Stimulated activated CD8-positive, alpha-beta memory T cell treated with anti-CD3 and anti-CD28 coated beads, Interleukin-2, amount 100 ng/mL, for 48 hours (primary cell): ENCODE results near the gene RADIL.

Source experiments
- DNase-seq, 2 donors: peaks; one replicate each; pipeline ENCODE4 v3.0.0-alpha.2; 2020; ENCODE audit warnings: low read depth in 2 of 2

Gene RADIL

DNA sequence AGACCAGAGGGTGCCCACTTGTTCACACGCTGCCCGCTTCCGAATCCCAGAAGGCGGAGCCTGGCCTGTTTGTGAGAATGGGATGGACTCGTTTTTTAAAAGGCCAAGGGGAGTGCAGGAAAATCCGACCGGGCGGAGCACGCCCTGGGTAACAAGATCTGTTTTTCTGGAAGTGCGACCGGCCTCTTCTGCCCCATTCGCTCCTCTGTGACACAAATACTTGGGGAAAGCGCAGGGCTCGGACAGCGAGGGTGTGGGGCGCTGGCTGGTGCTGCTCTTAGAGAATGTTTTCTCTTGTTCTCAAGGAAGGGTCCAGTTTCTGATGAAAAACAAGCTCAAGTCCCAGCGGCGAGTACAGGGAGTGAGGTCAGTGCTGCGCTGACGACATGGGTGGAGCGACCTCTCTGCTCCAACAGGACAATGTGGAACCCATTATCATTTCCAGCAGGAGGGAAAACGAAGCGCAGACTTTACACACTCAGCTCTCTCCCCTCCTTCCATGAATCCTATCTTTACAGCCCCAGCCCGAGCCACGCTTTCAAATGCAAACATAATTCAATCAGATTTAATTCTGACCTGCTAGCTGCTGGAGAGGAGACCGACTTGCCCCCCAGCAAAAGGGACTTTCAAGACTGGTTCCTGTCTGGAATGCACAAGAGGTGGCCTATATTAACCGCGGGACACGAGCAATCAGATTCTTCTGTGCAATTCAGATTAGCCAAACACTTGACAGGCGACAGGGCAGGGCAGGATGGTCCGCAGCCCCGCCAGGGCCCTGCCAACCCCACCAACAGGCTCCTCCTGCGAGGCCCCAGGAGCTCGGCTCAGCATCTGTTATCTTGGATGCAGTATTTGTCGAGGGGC, 1.1 kb downstream of the RADIL start:
- no peak for DNase-seq

DNA sequence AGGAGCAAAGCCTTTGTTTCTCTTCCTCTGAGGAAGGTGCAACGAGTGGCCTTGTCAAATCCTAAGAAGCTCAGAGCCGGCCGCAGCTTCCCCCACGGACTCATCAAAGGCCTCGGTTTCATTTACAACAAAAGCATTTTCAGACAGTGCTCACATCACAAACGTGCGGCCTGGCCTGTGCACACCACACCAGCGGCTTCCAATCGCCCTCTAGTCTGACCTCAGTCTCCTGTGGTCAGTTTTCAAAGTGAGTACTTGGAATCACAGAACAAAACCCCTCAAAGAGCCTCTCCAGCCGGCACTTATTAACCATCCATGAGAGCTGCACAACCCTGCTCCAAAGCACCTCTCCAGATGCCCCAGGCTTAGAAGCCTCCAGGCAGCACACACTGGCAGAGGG, 3.3 kb downstream of the RADIL start:
- DNase-seq: no peak

DNA sequence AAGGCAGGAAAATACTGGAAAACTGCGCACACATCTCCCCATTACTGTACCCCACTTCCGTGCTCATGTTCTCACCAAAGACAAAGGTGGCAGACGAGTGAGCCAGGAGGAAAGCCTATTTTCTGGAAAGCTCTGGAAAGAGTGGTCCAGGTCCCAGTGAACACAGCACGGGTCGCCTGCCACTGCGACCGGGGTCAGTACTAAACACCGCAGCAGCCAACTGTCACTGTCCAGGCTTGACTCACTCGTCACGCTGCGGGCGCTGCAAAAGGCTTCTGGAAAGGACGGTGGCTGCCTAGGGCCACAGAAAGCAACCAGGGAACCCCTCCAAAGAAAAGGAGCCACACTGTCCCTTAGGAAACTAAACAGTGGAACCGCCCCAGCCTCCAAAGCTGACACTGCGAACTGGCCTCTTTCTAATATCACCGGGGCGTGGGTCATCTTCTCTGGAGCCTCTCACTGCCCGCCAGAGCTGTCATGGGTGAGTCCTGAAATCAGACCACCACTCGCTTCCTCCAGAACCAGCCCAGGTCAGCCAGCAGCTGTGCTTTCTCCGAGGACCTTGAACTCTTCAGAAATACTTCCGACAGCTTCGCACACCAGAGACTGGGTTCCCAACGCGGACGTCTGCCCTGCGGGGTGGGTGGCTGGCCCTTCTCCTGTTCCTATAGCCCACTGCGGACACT, 4.0 kb downstream of the RADIL start:
- DNase-seq: no peak

DNA sequence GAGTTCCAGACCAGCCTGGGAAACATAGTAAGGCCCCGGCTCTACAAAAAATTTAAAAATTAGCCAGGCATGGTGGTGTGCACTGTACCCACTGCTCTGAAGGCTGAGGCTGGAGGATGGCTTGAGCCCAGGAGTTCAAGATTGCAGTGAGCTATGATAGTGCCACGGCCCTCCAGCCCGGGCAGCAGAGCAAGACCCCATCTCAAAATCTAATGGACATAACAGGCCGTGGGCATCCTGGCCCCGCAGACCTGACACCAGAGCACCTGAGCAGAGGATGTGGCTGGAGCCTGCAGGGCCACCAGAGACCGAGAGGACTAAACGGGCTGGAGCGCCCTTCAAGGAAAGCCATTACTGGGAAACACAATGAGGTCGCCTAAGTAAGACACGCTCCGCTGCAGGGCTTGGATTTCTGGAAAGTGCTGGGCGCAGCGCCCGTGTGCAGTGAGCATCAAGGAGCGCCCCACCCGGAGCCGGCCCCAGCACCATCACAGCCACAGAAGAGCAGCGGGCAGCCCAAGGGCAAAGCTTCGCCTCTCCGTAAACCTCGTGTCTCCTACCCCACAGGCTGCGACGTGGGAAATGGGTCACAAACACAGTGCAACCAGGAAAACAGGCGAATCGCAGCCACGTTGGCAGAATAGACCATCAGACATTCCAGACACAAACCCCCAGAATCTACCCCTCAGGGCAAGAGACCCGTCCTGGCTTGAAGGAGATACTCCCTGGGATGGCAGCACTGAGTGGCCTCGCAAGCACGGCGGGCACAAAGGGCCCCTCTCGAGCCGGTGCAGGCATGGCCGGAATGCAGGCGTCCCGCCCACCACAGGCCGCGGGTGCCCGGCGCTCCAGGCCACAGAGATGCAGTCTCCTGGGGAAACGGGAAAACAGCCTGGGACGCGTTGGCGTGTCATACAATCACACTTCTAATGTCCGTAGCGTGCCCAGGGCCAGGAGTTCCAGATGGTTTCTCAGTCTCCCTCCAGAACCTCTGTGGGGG, 4.9 kb downstream of the RADIL start:
- no peak for DNase-seq

DNA sequence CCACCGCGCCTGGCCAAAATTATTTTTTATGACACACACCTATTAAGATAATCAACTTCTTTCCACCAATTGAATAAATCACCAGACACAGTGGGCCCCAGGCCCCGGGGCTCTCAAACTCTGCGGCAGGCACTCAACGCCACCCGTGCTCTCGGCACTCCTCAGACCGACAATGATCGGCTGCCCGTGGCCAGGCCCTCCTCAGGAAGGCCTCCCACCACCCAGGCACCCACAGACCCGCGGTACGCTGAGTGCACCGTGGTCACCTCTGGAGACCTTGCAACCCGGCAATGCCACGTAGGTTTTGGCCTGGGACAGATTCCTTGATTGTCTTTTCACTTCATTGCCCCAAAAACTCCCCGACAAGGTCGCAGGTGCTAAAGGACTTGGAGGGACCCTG, 6.9 kb downstream of the RADIL start:
- DNase-seq: no peak

DNA sequence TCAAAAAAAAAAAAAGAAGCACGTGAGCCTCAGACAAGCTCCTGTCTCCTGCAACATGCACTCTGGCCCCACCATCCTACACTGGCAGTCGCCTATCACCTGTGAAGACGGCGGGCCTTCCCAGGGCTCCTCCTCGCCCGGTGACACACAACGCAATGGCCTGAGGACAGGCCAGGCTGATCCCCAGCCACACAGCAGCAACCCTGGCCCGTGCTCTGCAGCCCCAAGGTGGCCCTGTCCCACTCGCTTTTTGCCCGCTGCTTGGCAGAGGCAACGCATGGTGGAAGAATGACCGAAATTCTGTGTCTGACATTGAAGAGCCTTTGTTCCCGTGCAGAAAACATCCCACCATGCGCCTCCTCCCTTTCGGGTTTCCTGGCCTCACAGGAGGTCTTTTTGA, 8.1 kb downstream of the RADIL start:
- DNase-seq: no peak

DNA sequence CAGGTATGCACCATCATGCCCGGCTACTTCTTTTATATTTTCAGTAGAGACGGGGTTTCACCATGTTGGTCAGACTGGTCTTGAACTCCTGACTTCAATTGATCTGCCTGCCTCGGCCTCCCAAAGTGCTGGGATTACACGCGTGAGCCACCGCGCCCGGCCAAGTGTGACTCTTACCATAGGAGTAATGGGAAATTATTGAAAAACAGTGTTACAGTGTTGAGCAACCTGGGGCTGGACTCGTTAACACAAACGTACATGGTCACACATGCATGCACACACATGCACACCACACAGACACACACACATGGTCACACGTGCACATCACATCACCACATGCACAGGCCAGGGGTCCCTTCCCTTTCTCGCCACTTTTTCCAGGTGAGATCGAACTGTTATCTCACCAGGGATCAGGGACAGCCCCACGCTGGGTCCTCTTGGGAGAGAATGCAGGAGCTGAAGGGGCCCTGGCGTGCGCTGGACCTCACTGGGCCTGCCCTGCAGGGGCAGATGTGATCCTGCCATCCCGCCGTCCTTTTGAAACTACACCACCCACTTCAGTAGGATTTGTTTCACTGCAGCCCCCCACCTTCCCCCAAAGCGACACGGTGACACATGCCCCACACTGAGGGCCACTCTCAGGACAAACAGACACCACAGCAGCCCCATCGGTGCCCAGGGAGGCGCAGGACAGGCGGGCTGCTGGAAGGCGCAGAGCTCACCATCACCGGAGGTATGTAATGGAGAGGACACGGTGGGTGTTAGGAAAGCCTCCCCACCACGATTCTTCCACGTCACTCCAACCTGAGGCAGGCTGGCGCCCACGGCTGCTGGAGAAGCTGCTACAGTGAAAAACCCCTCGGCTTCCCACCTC, 10.2 kb downstream of the RADIL start:
- DNase-seq: no peak

DNA sequence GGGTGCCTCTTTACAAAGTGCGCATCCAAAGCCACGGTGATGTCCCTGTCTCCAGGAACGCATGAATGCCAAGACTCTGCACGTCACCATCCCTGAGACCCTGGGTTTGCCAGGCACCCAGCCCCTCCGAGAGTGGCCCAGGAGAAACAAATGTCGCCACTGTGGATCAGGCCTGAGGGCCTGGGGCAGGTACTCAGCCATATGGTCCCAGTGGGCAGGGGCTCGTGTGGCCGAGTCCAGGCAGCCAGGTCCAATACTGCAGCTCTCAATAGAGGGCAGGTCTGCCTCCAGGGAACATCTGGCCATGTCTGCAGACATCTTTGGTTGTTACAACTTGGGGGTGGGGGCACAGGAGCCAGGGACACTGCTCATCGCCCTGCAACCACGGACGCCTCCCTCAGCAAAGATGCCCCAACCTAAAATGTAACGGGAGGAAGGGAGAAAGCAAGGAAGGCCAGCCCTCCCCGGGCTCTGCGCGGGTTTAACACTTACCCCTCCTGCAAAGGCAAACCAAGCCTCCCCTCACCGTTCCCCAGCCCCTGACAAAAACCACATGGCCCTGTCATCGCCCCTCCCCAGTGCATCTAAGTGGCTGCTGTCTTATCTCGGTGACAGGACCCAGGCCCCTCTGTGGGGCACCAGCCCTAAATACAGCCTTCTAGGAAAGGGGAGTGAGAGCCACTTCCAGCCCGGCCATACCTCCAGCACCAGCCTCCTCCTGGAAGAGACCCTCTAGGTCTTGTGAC, 11.4 kb downstream of the RADIL start:
- DNase-seq: no peak

DNA sequence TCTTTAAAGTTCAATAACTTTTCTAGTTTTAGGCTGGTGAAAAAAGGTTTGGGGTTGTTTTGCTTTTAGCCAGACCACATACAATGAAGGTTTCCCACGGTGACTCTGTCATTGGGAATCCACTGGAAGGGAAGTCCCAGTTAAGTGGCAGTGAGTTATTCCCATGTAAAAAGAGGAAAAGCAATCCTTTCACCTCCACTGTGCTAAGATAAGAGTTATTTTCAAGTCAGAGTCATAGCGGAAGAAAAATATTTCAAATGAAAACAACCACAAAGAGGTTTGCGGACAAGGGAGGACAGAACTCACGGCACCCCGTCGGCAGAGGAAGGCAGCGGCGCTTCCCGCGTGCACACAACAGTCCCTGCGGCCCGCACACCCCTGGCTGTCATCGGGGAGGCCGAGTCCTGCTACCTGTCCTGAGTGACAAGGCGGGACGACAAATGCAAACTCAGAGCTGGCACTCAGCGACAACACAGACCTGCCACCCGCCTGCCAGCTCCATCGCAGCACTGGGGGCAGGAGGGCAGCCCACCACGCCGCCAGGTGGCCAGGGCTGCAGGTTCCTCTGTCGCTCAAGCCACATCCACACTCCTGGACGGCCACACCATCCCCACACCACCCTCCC, 12.3 kb downstream of the RADIL start:
- DNase-seq: no peak

DNA sequence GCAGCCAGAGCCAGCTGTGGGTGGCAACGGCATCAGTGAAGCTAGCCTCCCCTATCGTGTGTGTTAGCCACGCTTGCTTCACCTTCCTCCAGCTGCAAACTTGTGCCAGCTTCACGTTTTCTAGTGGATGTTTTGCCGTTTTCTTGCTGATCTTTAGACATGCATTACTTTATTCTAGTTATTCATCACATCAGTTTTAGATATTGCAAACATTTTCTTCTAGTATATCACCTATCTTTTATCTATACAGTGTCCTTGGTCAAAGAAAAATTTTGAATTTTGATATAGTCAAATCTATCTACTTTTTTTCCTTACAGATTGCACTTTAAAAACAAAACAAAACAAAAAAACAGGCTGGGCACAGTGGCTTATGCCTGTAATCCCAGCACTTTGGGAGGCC, 15.0 kb downstream of the RADIL start:
- DNase-seq: no peak

DNA sequence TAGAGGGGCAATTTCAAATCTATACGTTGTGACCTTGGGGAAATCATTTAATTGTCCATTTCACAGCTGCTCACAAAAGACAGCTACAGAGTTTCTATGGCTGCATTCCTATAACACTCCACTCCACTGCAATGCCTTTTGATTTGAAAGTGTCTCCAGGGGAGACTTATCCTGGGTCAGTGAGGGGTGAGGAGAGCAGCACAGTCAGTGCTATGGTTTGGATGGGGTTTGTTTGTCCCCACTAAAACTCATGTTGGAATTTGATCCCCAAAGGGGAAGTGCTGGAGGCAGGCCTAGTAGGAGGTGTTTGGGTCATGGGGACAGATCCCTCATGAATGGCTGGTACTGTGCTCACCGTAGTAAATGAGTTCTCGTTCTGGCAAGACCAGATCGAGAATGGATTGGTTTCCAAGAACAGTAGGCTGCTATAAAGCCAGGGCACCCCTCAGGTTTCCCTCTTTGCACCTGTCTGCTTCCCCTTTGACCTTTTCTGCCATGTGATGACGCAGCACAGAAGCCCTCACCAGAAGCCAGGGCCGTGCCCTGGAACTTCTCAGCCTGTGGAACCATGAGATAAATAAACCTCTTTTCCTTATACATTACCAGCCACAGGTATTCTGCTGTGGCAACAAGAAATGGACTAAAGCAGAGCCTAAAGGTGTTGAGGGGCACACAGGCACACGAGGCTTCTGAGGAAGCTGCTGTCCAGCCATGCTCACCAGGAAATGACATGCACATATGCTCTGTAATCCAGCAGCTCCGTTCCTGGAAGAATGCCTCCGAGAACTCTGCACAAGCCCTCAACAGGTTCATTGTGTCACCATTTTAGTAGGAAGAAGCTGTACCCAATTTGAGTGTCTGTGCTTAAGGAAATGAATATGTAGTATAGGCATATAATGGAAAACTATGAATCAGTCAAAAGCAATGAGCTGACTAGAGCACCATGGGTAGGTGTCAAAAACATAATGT, 16.7 kb downstream of the RADIL start:
- DNase-seq: no peak

DNA sequence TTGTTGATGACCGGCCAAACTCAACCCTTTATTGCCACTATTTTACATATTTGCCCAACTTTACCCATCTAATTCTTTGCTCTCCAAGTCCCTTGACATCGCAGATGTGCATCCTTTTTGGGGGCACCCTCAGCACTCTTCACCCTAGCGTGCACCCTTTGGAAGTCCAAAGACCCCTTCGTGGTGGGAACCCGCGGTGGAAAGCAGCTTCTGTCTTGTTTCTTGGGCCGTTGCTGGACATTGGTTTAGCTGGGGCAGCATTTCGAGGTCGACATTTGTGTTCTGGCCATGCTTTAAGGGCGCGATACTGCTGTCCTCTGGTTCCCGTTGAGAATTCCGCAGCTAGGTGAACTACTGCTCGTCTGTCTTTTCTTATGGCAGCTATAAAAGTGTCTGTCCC, 21.4 kb downstream of the RADIL start:
- no peak for DNase-seq

DNA sequence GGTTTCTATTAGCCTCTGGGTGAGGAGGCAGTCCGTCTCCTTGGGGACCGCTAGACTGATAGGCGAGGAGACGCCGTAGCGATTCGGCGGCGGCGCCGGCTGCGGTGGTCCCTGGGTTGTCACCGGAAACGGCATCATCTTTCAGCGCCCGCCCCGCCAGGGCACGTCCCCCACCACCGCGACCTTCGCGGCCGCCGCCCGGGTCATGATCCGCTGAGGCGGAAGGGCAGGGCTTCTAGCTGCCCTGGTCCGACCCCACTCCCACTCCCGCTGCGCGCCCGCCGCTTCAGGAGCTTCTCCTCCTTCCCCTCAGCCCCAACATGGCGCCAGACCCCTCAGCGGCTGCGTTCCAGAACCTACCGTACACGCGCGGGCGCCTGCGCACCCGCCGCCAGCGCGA, 21.8 kb downstream of the RADIL start, which contains the start of gene PAPOLB:
TSS of gene PAPOLB (minus strand) at position 358 of the 400 bp plus-strand sequence. CDS start at position 138, 220 bp downstream.
- DNase-seq: peak; percentile 13 to 15

DNA sequence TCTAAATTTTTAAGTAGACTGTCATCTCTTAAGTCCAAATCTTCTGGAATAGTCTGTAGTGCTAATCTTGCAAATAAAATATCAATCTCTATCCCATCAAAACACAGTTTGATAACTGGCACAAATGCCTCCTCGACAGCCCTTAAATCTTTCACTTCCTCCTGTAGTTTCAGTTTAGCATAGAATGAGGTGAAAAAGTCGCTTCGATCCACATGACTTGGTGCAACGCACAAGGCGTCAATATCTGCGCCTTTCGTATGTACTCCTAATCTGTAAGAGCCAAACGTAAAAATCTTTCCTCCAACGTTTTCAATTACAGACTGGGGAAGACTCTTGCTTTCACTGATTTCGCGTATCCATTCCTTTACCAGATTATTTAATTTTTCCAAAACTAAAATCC, 22.3 kb downstream of the RADIL start:
- no peak for DNase-seq

DNA sequence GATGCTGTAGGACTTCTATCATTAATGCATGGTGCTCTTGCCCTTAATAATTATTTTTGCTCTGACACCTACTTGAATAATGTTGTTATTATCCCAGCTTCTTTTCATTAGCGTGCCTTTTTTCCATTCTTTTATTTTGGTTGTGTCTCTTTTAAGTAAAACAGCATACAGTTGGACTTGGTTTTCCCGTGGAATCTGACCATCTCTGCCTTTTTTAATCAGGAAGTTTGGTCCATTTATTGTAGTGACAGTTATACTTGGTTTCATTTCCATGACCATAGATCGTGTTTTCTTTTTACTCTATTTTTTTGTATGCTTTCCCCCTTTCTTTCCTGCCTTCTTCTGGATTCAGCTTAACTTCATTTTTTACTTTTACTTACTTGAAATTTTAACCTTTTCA, 26.3 kb downstream of the RADIL start:
- no peak for DNase-seq

DNA sequence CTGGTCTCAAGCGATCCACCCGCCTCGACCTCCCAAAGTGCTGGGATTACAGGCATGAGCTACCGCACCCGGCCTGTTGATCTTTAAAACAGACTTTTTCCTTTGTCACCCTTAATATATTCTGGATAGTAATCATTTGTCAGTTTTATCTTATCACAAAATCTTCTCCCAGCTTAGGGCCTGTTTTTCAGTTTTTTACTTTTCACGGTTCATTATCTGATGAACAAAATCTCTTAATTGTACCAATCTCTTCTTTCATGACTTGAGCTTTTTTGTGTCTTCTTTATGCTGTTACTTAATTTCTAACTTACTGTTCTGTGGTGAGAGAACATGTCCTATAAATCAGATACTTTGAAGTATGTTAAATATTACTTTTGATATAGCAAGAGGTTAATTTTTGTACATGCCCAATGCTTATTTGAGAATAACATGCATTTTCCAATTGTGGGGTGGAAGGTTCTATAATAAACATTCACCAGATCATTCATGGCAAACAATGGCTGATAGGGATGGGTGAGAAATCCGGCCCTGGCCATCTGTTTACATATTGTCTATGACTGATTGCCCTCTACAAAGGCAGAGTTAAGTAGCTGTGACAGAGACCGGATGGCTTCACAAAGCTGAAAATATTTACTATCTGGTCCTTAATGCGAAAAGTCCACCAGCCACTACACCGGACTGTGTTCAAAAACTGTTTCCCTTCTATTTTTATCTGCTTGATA, 27.0 kb downstream of the RADIL start:
- no peak for DNase-seq

DNA sequence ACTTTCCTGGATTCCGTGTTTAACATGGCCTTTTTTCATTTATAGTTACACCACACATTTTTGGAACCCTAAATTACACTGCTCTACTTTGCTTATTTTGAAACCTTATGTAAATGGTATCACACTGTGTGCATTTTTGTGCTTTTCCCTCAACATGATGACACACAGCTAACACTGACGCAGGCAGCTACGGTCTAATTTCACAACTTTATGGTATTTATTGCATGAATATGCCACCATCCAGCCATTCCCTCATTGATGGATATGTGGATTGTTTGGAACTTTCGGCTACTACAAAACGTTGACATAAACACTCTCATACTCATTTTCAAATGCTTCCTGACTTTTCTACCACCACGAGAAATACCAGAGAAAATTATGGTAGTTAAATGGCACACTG, 28.6 kb downstream of the RADIL start:
- DNase-seq: no peak
